PC-3 (cell line): ENCODE data around the gene ZNF319. TPM values are rescaled to one million over a fixed set of nuclear protein-coding genes. Genes with fewer than 3 reads are reported as not detected.

Experiments used
- ATAC-seq: fragments of 200-7000 bp; cut with Tn5 transposase; 2 replicates; pipeline ENCODE4 v1.9.1; 2020; ENCODE audit warnings: mild to moderate bottlenecking, moderate library complexity
- BruUV-seq: library from RNA; stranded (reverse); fragments of 400-500 nt; replicated peaks from 2 replicates; lab custom pipeline; 2021; lab: Mats Ljungman, UMichigan
- CTCF ChIA-PET: fragments of 300-600 bp; sonication (Branson Sonifier 250); formaldehyde crosslinking; loops from one replicate; lab custom pipeline; 2022; ENCODE audit warnings: antibody characterized with exemption; lab: Charles Lee
- POLR2A ChIA-PET: fragments of 300-600 bp; sonication (Branson Sonifier 250); formaldehyde crosslinking; loops from one replicate; lab custom pipeline; 2022; ENCODE audit warnings: antibody characterized with exemption; ENCODE audit not compliant: unreplicated experiment; lab: Charles Lee
- DNase-seq: peaks from one replicate; pipeline ENCODE4 v3.0.0-alpha.2; 2015
- H2AFZ ChIP-seq: fragments of 300-600 bp; sonication (generic); 2 replicates; pipeline ENCODE4 v1.6.0; 2016; ENCODE audit warnings: antibody characterized with exemption, low read length
- H3F3A ChIP-seq: fragments of 300-600 bp; sonication (generic); one replicate; pipeline ENCODE4 v1.6.0; 2017; ENCODE audit warnings: antibody characterized with exemption, low read length, control low read depth, mild to moderate bottlenecking; ENCODE audit not compliant: unreplicated experiment
- H3K27ac ChIP-seq: fragments of 300-600 bp; sonication (generic); 2 replicates; pipeline ENCODE4 v1.5.1; 2016; ENCODE audit warnings: mild to moderate bottlenecking, low read length
- H3K27me3 ChIP-seq: fragments of 300-600 bp; sonication (generic); 2 replicates; pipeline ENCODE4 v1.6.1; 2016; ENCODE audit warnings: low read length, mixed read lengths
- H3K36me3 ChIP-seq: fragments of 300-600 bp; sonication (generic); 2 replicates; pipeline ENCODE4 v1.6.1; 2016; ENCODE audit warnings: low read depth, mixed run types, low read length, mixed read lengths
- H3K4me1 ChIP-seq: fragments of 300-600 bp; sonication (generic); 2 replicates; pipeline ENCODE4 v1.5.1; 2016; ENCODE audit warnings: low read length; ENCODE audit not compliant: insufficient read depth
- H3K4me2 ChIP-seq: fragments of 300-600 bp; sonication (generic); 2 replicates; pipeline ENCODE4 v1.6.0; 2016; ENCODE audit warnings: low read length
- H3K4me3 ChIP-seq: fragments of 300-600 bp; sonication (generic); 2 replicates; pipeline ENCODE4 v1.5.1; 2016; ENCODE audit warnings: mild to moderate bottlenecking, low read length, mixed read lengths
- H3K79me2 ChIP-seq: fragments of 300-600 bp; sonication (generic); 2 replicates; pipeline ENCODE4 v1.6.1; 2017; ENCODE audit warnings: low read length, mixed read lengths
- H3K9ac ChIP-seq: fragments of 300-600 bp; sonication (generic); 2 replicates; pipeline ENCODE4 v1.6.0; 2016; ENCODE audit warnings: mild to moderate bottlenecking, low read length
- H3K9me2 ChIP-seq: fragments of 300-600 bp; sonication (generic); replicated peaks from 2 replicates; pipeline ENCODE4 v1.6.1; 2016; ENCODE audit warnings: mixed run types, low read length, mixed read lengths
- H3K9me3 ChIP-seq: fragments of 300-600 bp; sonication (generic); 2 replicates; pipeline ENCODE4 v1.6.1; 2016; ENCODE audit warnings: low read length, mixed read lengths
- H4K20me1 ChIP-seq: fragments of 300-600 bp; sonication (generic); 2 replicates; pipeline ENCODE4 v1.6.1; 2016; ENCODE audit warnings: low read length, mixed read lengths
- EZH2 ChIP-seq: fragments of 300-600 bp; sonication (generic); IDR thresholded peaks from one replicate; pipeline ENCODE4 v1.6.1; 2017; ENCODE audit warnings: antibody characterized with exemption, mild to moderate bottlenecking, low read length; ENCODE audit not compliant: unreplicated experiment
- EZH2phosphoT487 ChIP-seq: fragments of 300-600 bp; sonication (generic); IDR thresholded peaks from 2 replicates; pipeline ENCODE4 v1.6.1; 2018; ENCODE audit warnings: mild to moderate bottlenecking, antibody characterized with exemption, low read length, borderline replicate concordance
- intact Hi-C: fragments of 100-400 bp; cut with micrococcal nuclease; formaldehyde crosslinking; loops from 2 replicates; pipeline ENCODE4 v1.9.0; 2023
- total RNA-seq: library from RNA; depleted of rRNA; stranded (reverse); fragments of >200 nt; gene quantifications from 2 replicates; pipeline ENCODE4 v1.2.3, GENCODE V29; 2014
- TF ChIP-seq, protein P1 (sequence below): fragments of 300-600 bp; sonication (generic); conservative IDR thresholded peaks from 2 replicates; pipeline ENCODE4 v1.5.1; 2017; ENCODE audit warnings: antibody characterized with exemption, low read depth, mild to moderate bottlenecking, low read length

The ZNF319 gene
- total RNA-seq, 1 experiment from 2014 or later, result 2.2 TPM

- intact Hi-C loops, result no loop called here
- Histone ChIP-seq H3K27ac (no peak overlapping the region), H3K4me2 (no peak overlapping the region), H2AFZ (no peak overlapping the region), H3K9ac (no peak overlapping the region), H3K9me3 (no peaks in the 10 kb centered on the region), H4K20me1 (no peaks in the 10 kb centered on the region), H3F3A (no peaks in the 10 kb centered on the region), H3K9me2 (no peaks in the 10 kb centered on the region), H3K4me3 (no peak overlapping the region), H3K79me2 (no peaks in the 10 kb centered on the region), H3K36me3 (no peaks in the 10 kb centered on the region), H3K4me1 (no peaks in the 10 kb centered on the region), H3K27me3 (no peaks in the 10 kb centered on the region)
- no TSS peak for BruUV-seq
- POLR2A ChIA-PET, result no interaction called here
- ATAC-seq (no peak), DNase-seq (no peak)
- TF ChIP-seq, protein P1, sequence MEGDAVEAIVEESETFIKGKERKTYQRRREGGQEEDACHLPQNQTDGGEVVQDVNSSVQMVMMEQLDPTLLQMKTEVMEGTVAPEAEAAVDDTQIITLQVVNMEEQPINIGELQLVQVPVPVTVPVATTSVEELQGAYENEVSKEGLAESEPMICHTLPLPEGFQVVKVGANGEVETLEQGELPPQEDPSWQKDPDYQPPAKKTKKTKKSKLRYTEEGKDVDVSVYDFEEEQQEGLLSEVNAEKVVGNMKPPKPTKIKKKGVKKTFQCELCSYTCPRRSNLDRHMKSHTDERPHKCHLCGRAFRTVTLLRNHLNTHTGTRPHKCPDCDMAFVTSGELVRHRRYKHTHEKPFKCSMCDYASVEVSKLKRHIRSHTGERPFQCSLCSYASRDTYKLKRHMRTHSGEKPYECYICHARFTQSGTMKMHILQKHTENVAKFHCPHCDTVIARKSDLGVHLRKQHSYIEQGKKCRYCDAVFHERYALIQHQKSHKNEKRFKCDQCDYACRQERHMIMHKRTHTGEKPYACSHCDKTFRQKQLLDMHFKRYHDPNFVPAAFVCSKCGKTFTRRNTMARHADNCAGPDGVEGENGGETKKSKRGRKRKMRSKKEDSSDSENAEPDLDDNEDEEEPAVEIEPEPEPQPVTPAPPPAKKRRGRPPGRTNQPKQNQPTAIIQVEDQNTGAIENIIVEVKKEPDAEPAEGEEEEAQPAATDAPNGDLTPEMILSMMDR, result no peak
- no peak for TF ChIP-seq EZH2
- no peak for TF ChIP-seq EZH2phosphoT487
- CTCF ChIA-PET, result no interaction called here
Measured at GRCh38 chr16:57947261-57947660, 53.2 kb downstream of the ZNF319 start.

- H3K4me1 ChIP-seq, result no peaks in the 10 kb centered on the region
- no peak overlapping the region for H3K4me2 ChIP-seq
- ChIA-PET POLR2A (no interaction called here), CTCF (no interaction called here)
- no peak overlapping the region for H3K9ac ChIP-seq
- no peak overlapping the region for H3K27ac ChIP-seq
- no peaks in the 10 kb centered on the region for H3K36me3 ChIP-seq
- intact Hi-C loops, result no loop called here
- BruUV-seq, result no TSS peak
- no peaks in the 10 kb centered on the region for H3F3A ChIP-seq
- no peaks in the 10 kb centered on the region for H3K9me2 ChIP-seq
- no peak for DNase-seq
- H2AFZ ChIP-seq, result no peak overlapping the region
- H4K20me1 ChIP-seq, result no peaks in the 10 kb centered on the region
- TF ChIP-seq, protein P1, result no peak
- TF ChIP-seq EZH2phosphoT487 (no peak), EZH2 (no peak)
- no peak overlapping the region for H3K4me3 ChIP-seq
- no peaks in the 10 kb centered on the region for H3K27me3 ChIP-seq
- no peaks in the 10 kb centered on the region for H3K79me2 ChIP-seq
- no peaks in the 10 kb centered on the region for H3K9me3 ChIP-seq
- ATAC-seq, result no peak
Measured at GRCh38 chr16:57946181-57946801, 54.2 kb downstream of the ZNF319 start.

DNA sequence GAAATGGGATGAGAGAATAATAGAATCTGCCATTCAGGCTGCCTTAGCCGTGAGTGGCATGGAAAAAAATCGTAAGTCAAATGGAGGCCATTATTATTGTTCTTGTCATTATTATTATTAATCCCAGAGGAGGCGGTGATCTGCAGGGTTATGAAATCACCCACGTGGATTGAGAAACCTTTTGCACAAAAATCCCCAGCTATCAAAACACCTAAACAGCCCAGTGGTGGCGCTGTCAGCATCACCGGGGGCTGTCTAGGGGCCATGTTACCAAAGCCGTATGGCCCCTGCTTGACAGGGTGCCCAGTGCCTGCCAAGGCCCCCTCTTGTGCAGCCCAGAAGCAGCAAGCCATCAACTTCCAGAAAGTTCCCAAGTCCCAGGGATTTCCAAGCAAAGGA lies 54.7 kb downstream of the ZNF319 start:
- CTCF ChIA-PET, result no interaction called here
- Histone ChIP-seq H3K4me2 (no peak overlapping the region), H3K9me3 (no peaks in the 10 kb centered on the region), H4K20me1 (no peaks in the 10 kb centered on the region), H3F3A (no peaks in the 10 kb centered on the region), H3K27ac (no peak overlapping the region), H3K9ac (no peak overlapping the region), H3K4me1 (no peaks in the 10 kb centered on the region), H3K79me2 (no peaks in the 10 kb centered on the region), H3K4me3 (no peak overlapping the region), H2AFZ (no peak overlapping the region), H3K27me3 (no peaks in the 10 kb centered on the region), H3K36me3 (no peaks in the 10 kb centered on the region), H3K9me2 (no peaks in the 10 kb centered on the region)
- no TSS peak for BruUV-seq
- POLR2A ChIA-PET, result no interaction called here
- intact Hi-C loops, result no loop called here
- no peak for ATAC-seq
- DNase-seq, result no peak
- TF ChIP-seq EZH2phosphoT487 (no peak), EZH2 (no peak)
- TF ChIP-seq, protein P1, result no peak
